Prostate gland (tissue), 2 donors: ENCODE measurements around the gene SP5.

Source experiments
- CTCF ChIP-seq, 4 experiments: fragments of 200-600 bp in 2 of 4; fragments of 450-650 bp in 2 of 4; sonication (generic) in 2 of 4; IDR thresholded peaks; 1 replicate in 3 of 4; 2 replicates in 1 of 4; pipeline ENCODE4 v1.5.1; 2016 to 2019; ENCODE audit warnings: antibody characterized with exemption in 4 of 4, mild to moderate bottlenecking in 2 of 4, moderate library complexity in 2 of 4
- POLR2AphosphoS5 ChIP-seq: sonication (generic); formaldehyde crosslinking; IDR thresholded peaks from one replicate; pipeline ENCODE4 v1.6.1; 2017; ENCODE audit warnings: antibody characterized with exemption

GRCh38 chr2:170747921-170748320 is 32.8 kb downstream of the SP5 start:
- TF ChIP-seq CTCF (IDR thresholded peaks at IDR 0.05) (no peak), POLR2AphosphoS5 (no peak)
